ENCODE data around the gene POLE3. TPM values are rescaled to one million over a fixed set of nuclear protein-coding genes. Genes with fewer than 3 reads are reported as not detected.
"Not testable (repeated sequence)": the region's sequence is repeated elsewhere in the genome, so short reads cannot be mapped to it uniquely, and the experiment has no call there.

POLE3 gene
- total RNA-seq, 4 donors from 2014 or later: 29.1 to 59.4 (median 32.2) TPM

DNA sequence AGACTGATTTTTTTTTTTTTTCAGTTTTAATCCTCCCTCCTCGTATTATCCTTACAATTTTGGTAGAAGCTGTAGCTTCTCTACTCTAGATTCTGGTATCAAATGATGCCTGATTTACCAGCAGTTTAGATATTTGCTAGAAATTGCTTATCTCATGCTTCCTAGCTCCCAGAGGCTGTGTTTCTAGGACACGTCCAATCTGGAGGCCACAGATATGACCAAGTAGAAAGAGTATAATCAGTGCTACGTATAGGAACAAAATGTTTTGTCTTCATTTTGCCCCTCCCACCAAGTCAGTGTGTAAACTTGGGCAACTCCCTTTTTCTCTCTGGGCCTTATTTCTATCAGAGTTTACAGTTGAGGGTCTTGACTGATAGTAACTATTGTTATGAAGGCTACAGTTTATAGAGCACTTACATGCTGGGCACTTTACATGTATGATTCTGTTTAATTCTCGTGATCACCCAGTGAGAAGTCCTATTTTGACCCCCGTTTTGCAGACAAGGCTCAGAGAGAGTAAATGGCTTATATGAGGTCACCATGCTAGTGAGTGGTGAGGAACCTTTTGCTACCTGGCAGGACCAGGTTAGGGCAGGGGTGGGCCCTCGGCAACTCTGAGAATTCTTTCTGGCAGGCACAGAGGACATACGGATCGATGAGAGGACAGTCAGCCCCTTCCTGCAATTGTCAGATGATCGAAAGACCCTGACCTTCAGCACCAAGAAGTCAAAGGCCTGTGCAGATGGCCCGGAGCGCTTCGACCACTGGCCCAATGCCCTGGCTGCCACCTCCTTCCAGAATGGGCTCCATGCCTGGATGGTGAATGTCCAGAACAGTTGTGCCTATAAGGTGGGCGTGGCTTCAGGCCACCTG, 41.3 kb downstream of the POLE3 start:
- DNase-seq (ENCODE audit: low spot score) (no peak), ATAC-seq (ENCODE audit: low FRiP score) (no peak)
- TF ChIP-seq, protein P1, sequence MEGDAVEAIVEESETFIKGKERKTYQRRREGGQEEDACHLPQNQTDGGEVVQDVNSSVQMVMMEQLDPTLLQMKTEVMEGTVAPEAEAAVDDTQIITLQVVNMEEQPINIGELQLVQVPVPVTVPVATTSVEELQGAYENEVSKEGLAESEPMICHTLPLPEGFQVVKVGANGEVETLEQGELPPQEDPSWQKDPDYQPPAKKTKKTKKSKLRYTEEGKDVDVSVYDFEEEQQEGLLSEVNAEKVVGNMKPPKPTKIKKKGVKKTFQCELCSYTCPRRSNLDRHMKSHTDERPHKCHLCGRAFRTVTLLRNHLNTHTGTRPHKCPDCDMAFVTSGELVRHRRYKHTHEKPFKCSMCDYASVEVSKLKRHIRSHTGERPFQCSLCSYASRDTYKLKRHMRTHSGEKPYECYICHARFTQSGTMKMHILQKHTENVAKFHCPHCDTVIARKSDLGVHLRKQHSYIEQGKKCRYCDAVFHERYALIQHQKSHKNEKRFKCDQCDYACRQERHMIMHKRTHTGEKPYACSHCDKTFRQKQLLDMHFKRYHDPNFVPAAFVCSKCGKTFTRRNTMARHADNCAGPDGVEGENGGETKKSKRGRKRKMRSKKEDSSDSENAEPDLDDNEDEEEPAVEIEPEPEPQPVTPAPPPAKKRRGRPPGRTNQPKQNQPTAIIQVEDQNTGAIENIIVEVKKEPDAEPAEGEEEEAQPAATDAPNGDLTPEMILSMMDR (IDR thresholded peaks at IDR 0.05): no peak

GRCh38 chr9:113368348-113368981, 42.0 kb downstream of the POLE3 start:
- TF ChIP-seq, protein P1 (IDR thresholded peaks at IDR 0.05): no peak
- ATAC-seq (ENCODE audit: low FRiP score): no peak
- DNase-seq (ENCODE audit: low spot score): no peak

DNA sequence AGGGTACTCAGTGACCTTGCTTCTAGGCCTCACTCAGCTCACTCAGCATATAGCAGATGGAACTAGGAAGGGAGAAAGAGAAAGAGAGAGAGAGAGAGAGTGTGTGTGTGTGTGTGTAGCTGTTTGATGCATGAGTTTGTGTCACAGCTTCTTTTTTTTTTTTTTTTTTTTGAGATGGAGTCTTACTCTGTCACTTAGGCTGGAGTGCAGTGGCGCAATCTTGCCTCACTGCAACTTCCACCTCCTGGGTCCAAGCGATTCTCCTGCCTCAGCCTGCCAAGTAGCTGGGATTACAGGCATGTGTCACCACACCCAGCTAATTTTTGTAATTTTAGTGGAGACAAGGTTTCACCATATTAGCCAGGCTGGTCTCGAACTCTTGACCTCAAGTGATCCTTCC, 44.8 kb downstream of the POLE3 start:
- ATAC-seq (ENCODE audit: low FRiP score); DNase-seq (ENCODE audit: low spot score): not testable (repeated sequence)

GRCh38 chr9:113364951-113365350, 45.5 kb downstream of the POLE3 start:
- ATAC-seq (ENCODE audit: low FRiP score) (no peak), DNase-seq (ENCODE audit: low spot score) (no peak)
- TF ChIP-seq, protein P1 (IDR thresholded peaks at IDR 0.05): no peak

GRCh38 chr9:113363336-113363735, 47.1 kb downstream of the POLE3 start:
- TF ChIP-seq, protein P1 (IDR thresholded peaks at IDR 0.05): no peak
- ATAC-seq (ENCODE audit: low FRiP score) (no peak), DNase-seq (ENCODE audit: low spot score) (no peak)

- TF ChIP-seq, protein P1 (IDR thresholded peaks at IDR 0.05): no peak
- no peak for DNase-seq (ENCODE audit: low spot score)
- no peak for ATAC-seq (ENCODE audit: low FRiP score)
Observed at GRCh38 chr9:113361304-113362018, 49.0 kb downstream of the POLE3 start.

GRCh38 chr9:113360242-113360842, 50.1 kb downstream of the POLE3 start:
- TF ChIP-seq, protein P1 (IDR thresholded peaks at IDR 0.05): no peak
- no peak for DNase-seq (ENCODE audit: low spot score)
- no peak for ATAC-seq (ENCODE audit: low FRiP score)
